GM18502 (cell line): Measurements from ENCODE around the gene RAD50.
A peak's percentile ranks its signal among the peaks of the same experiment; 100 is the strongest.
"Not testable (repeated sequence)": the region's sequence is repeated elsewhere in the genome, so short reads cannot be mapped to it uniquely, and the experiment has no call there.

Experiments used
- ATAC-seq: cut with Tn5 transposase; IDR thresholded peaks from one replicate; pipeline ENCODE4 v1.9.1; 2021; ENCODE audit warnings: mild to moderate bottlenecking; ENCODE audit not compliant: unreplicated experiment, poor library complexity

The RAD50 gene

GRCh38 chr5:132556763-132557477 is at the start of gene RAD50:
Gene RAD50, plus strand, starts transcription at chr5:132556977. Its CDS starts 348 bp downstream, at chr5:132557325.
- peak; percentile 98 for ATAC-seq

GRCh38 chr5:132510076-132510475 is 46.7 kb upstream of the RAD50 start:
- no peak for ATAC-seq

- ATAC-seq = not testable (repeated sequence)
Measured at GRCh38 chr5:132513618-132514336, 43.0 kb upstream of the RAD50 start.

- ATAC-seq = not testable (repeated sequence)
Measured at GRCh38 chr5:132522067-132522466, 34.7 kb upstream of the RAD50 start.

GRCh38 chr5:132524877-132525276 is 31.9 kb upstream of the RAD50 start:
- not testable (repeated sequence) for ATAC-seq

GRCh38 chr5:132525299-132525724 is 31.5 kb upstream of the RAD50 start:
- ATAC-seq = peak; percentile 81

GRCh38 chr5:132526290-132526973 is 30.3 kb upstream of the RAD50 start:
- ATAC-seq = peak; percentile 35

GRCh38 chr5:132526974-132527564 is 29.7 kb upstream of the RAD50 start:
- ATAC-seq = no peak

GRCh38 chr5:132528021-132528420 is 28.8 kb upstream of the RAD50 start:
- no peak for ATAC-seq

- no peak for ATAC-seq
Measured at GRCh38 chr5:132528866-132529634, 27.7 kb upstream of the RAD50 start.

GRCh38 chr5:132530946-132531345 is 25.8 kb upstream of the RAD50 start:
- no peak for ATAC-seq

GRCh38 chr5:132539716-132540115 is 17.1 kb upstream of the RAD50 start:
- no peak for ATAC-seq

- no peak for ATAC-seq
Measured at GRCh38 chr5:132540149-132540548, 16.6 kb upstream of the RAD50 start.

GRCh38 chr5:132540764-132541163 is 16.0 kb upstream of the RAD50 start:
- no peak for ATAC-seq

GRCh38 chr5:132543472-132544201 is 13.1 kb upstream of the RAD50 start, which contains the start of gene IL5:
Gene IL5, minus strand, starts transcription at chr5:132543522. Its CDS starts 44 bp downstream, at chr5:132543478.
- ATAC-seq = no peak

- no peak for ATAC-seq
Measured at GRCh38 chr5:132546108-132546507, 10.7 kb upstream of the RAD50 start.

- no peak for ATAC-seq
Measured at GRCh38 chr5:132547269-132547668, 9.5 kb upstream of the RAD50 start.

- ATAC-seq = not testable (repeated sequence)
Measured at GRCh38 chr5:132548834-132549233, 7.9 kb upstream of the RAD50 start.

GRCh38 chr5:132549576-132549975 is 7.2 kb upstream of the RAD50 start:
- no peak for ATAC-seq
